OCI-LY7 (cell line): ENCODE measurements around the gene ATXN10. TPM values are rescaled to one million over a fixed set of nuclear protein-coding genes. Genes with fewer than 3 reads are reported as not detected.

Source experiments
- BruUV-seq: library from RNA; stranded (reverse); fragments of 400-500 nt; replicated peaks from 2 replicates; lab custom pipeline; 2021; lab: Mats Ljungman, UMichigan
- CTCF ChIA-PET: fragments of 300-600 bp; sonication (Branson Sonifier 250); formaldehyde crosslinking; loops from one replicate; lab custom pipeline; 2022; ENCODE audit warnings: antibody characterized with exemption; ENCODE audit not compliant: unreplicated experiment; lab: Charles Lee
- POLR2A ChIA-PET: fragments of 300-600 bp; sonication (Branson Sonifier 250); formaldehyde crosslinking; loops from one replicate; lab custom pipeline; 2022; ENCODE audit warnings: antibody characterized with exemption; lab: Charles Lee
- DNase-seq: peaks from one replicate; pipeline ENCODE4 v3.0.0-alpha.2; 2015; ENCODE audit warnings: low spot score
- H2AFZ ChIP-seq: fragments of 200-600 bp; sonication (generic), shearing (Covaris generic); 2 replicates; pipeline ENCODE4 v1.6.1; 2014; ENCODE audit warnings: mild to moderate bottlenecking, antibody characterized with exemption, low read length, moderate library complexity
- H3K27ac ChIP-seq: fragments of 200-600 bp; sonication (generic); 2 replicates; pipeline ENCODE4 v1.5.1; 2014; ENCODE audit warnings: mixed run types, low read depth, mild to moderate bottlenecking, moderate library complexity, low read length, inconsistent platforms; ENCODE audit not compliant: poor library complexity, severe bottlenecking
- H3K36me3 ChIP-seq: fragments of 200-600 bp; sonication (generic); 2 replicates; pipeline ENCODE4 v1.6.1; 2014; ENCODE audit warnings: mild to moderate bottlenecking, antibody characterized with exemption, low read length, moderate library complexity, mixed read lengths; ENCODE audit not compliant: insufficient read depth
- H3K4me1 ChIP-seq: fragments of 200-600 bp; sonication (generic); 2 replicates; pipeline ENCODE4 v1.5.1; 2014; ENCODE audit warnings: mild to moderate bottlenecking, low read length; ENCODE audit not compliant: insufficient read depth, poor library complexity, severe bottlenecking
- H3K4me2 ChIP-seq: fragments of 200-600 bp; sonication (generic); 2 replicates; pipeline ENCODE4 v1.6.1; 2014; ENCODE audit warnings: mild to moderate bottlenecking, low read length
- H3K4me3 ChIP-seq: fragments of 200-600 bp; sonication (generic); 2 replicates; pipeline ENCODE4 v1.5.1; 2014; ENCODE audit warnings: mild to moderate bottlenecking, low read depth, low read length; ENCODE audit not compliant: poor library complexity, severe bottlenecking
- H3K79me2 ChIP-seq: fragments of 200-600 bp; sonication (generic); 2 replicates; pipeline ENCODE4 v1.6.1; 2016; ENCODE audit warnings: low read depth, mild to moderate bottlenecking, low read length, moderate library complexity, mixed read lengths; ENCODE audit not compliant: insufficient read depth
- H3K9me2 ChIP-seq: fragments of 200-600 bp; sonication (generic); 2 replicates; pipeline ENCODE4 v1.6.1; 2016; ENCODE audit warnings: mild to moderate bottlenecking, low read length, mixed read lengths; ENCODE audit not compliant: insufficient read depth
- H3K9me3 ChIP-seq: fragments of 200-600 bp; sonication (generic); 2 replicates; pipeline ENCODE4 v1.6.1; 2014; ENCODE audit warnings: mild to moderate bottlenecking, mixed run types, low read length, mixed read lengths
- H4K20me1 ChIP-seq: fragments of 200-600 bp; sonication (generic); 2 replicates; pipeline ENCODE4 v1.6.1; 2014; ENCODE audit warnings: mild to moderate bottlenecking, antibody characterized with exemption, low read length, moderate library complexity, mixed read lengths; ENCODE audit not compliant: insufficient read depth
- CTCF ChIP-seq: fragments of 200-600 bp; sonication (generic); conservative IDR thresholded peaks from 2 replicates; pipeline ENCODE4 v1.5.1; 2014; ENCODE audit warnings: mild to moderate bottlenecking, antibody characterized with exemption, low read length, moderate library complexity, mixed read lengths
- EZH2phosphoT487 ChIP-seq: fragments of 200-600 bp; sonication (generic); IDR thresholded peaks from 2 replicates; pipeline ENCODE4 v1.6.1; 2018; ENCODE audit warnings: low read depth, borderline replicate concordance, mild to moderate bottlenecking, mixed run types, antibody characterized with exemption, low read length, moderate library complexity, mixed read lengths
- intact Hi-C: fragments of 100-400 bp; cut with micrococcal nuclease; formaldehyde crosslinking; loops from one replicate; pipeline ENCODE4 v1.10.0; 2022; ENCODE audit not compliant: unreplicated experiment
- total RNA-seq, 2 experiments: library from RNA; depleted of rRNA in 1 of 2; stranded (reverse); fragments of >200 nt in 1 of 2; shearing (Covaris generic) in 1 of 2; gene quantifications; 2 replicates each; pipeline ENCODE4 v1.2.3, GENCODE V29; 2014 to 2022

The ATXN10 gene
- total RNA-seq, 2 experiments from 2014 or later: 66.1 to 197 TPM

- no peaks in the 10 kb centered on the region for H3K9me3 ChIP-seq
- no peak for DNase-seq
- H2AFZ ChIP-seq: no peak overlapping the region
- TF ChIP-seq CTCF: no peak
- no peak for TF ChIP-seq EZH2phosphoT487
- ChIA-PET CTCF (no interaction called here), POLR2A (no interaction called here)
- H3K9me2 ChIP-seq: no peaks in the 10 kb centered on the region
- no peak overlapping the region for H3K4me3 ChIP-seq
- H4K20me1 ChIP-seq: 0 out of 2 replicates have a peak, but pooled peaks cover 5% of the 10 kb centered on the region
- H3K4me1 ChIP-seq: peaks cover 10% of the 10 kb centered on the region
- BruUV-seq: no TSS peak
- no peak overlapping the region for H3K4me2 ChIP-seq
- peaks cover 87% of the 10 kb centered on the region for H3K36me3 ChIP-seq
- H3K79me2 ChIP-seq: peaks cover 24% of the 10 kb centered on the region; the same call in 1 of the 2 replicates
- H3K27ac ChIP-seq: no peak overlapping the region
- intact Hi-C loops: no loop called here
These were observed 20.9 kb downstream of the ATXN10 start for GRCh38 chr22:45692549-45692948.

- H3K4me1 ChIP-seq: peaks cover 10% of the 10 kb centered on the region
- ChIA-PET POLR2A (no interaction called here), CTCF (interaction anchor here (0.6 kb wide), 1 partner anchor 342 kb away, joined by 12 read pairs; no protein-coding TSS in a partner anchor)
- BruUV-seq: no TSS peak
- no peak overlapping the region for H2AFZ ChIP-seq
- peaks cover 24% of the 10 kb centered on the region; the same call in 1 of the 2 replicates for H3K79me2 ChIP-seq
- no peak overlapping the region for H3K4me2 ChIP-seq
- intact Hi-C loops: no loop called here
- H4K20me1 ChIP-seq: 0 out of 2 replicates have a peak, but pooled peaks cover 4% of the 10 kb centered on the region
- H3K36me3 ChIP-seq: peaks cover 97% of the 10 kb centered on the region
- no peaks in the 10 kb centered on the region for H3K9me3 ChIP-seq
- no peaks in the 10 kb centered on the region for H3K9me2 ChIP-seq
- DNase-seq: no peak
- TF ChIP-seq EZH2phosphoT487 (no peak), CTCF (no peak)
- H3K4me3 ChIP-seq: no peak overlapping the region
- no peak overlapping the region for H3K27ac ChIP-seq
These were observed 22.2 kb downstream of the ATXN10 start for GRCh38 chr22:45693835-45694234.

- CTCF ChIA-PET: no interaction called here
These were observed 24.6 kb downstream of the ATXN10 start for GRCh38 chr22:45696227-45696626.

More at GRCh38 chr22:45696227-45696626, 24.6 kb downstream of the ATXN10 start:
- Histone ChIP-seq H3K9me2 (no peaks in the 10 kb centered on the region), H2AFZ (no peak overlapping the region), H3K36me3 (peaks cover 96% of the 10 kb centered on the region), H3K79me2 (peaks cover 12% of the 10 kb centered on the region; the same call in 1 of the 2 replicates), H3K4me3 (no peak overlapping the region), H3K4me1 (peaks cover 10% of the 10 kb centered on the region), H3K27ac (peak overlapping the region; percentile 3), H4K20me1 (no peaks in the 10 kb centered on the region), H3K4me2 (no peak overlapping the region), H3K9me3 (no peaks in the 10 kb centered on the region)
- TF ChIP-seq CTCF (no peak), EZH2phosphoT487 (no peak)
- POLR2A ChIA-PET: interaction anchor here (1.4 kb wide), 1 partner anchor 10 kb away, joined by 3 read pairs; no protein-coding TSS in a partner anchor
- intact Hi-C loops: no loop called here
- DNase-seq: no peak
- BruUV-seq: no TSS peak
